Measurements from ENCODE around the gene ZNF408.

GRCh38 chr11:46684367-46684766 is 16.5 kb upstream of the ZNF408 start:
- TF ChIP-seq ATOH8 (CRISPR knock-in tag; IDR thresholded peaks at IDR 0.05; ENCODE audit: low read depth) (no peak), MAFK (IDR thresholded peaks at IDR 0.05; ENCODE audit: partially characterized antibody) (no peak), KDM1A (IDR thresholded peaks at IDR 0.05; ENCODE audit: low read depth) (no peak), MAX (IDR thresholded peaks at IDR 0.05) (no peak), CBX8 (IDR thresholded peaks at IDR 0.05) (no peak), CTCF (IDR thresholded peaks at IDR 0.05) (no peak), GATA3 (IDR thresholded peaks at IDR 0.05; ENCODE audit: borderline replicate concordance) (no peak), POLR2A (IDR thresholded peaks at IDR 0.05; ENCODE audit: low read length) (no peak), NFE2L2 (conservative IDR thresholded peaks at IDR 0.05; ENCODE audit: low read length) (no peak), RCOR1 (IDR thresholded peaks at IDR 0.05; ENCODE audit: low read depth, low read length) (no peak), CEBPB (IDR thresholded peaks at IDR 0.05) (no peak)

Measured in A549 (cell line).